CD14-positive monocyte (primary cell): ENCODE measurements around the gene BYSL. TPM values are rescaled to one million over a fixed set of nuclear protein-coding genes. Genes with fewer than 3 reads are reported as not detected.

Source experiments
- DNase-seq, 3 donors: peaks; one replicate each; pipeline ENCODE4 v3.0.0-alpha.2; 2011 to 2022
- H2AFZ ChIP-seq: 2 replicates; pipeline ENCODE4 v1.6.0; 2012; ENCODE audit warnings: mild to moderate bottlenecking, low read depth, low read length, inconsistent platforms; ENCODE audit not compliant: insufficient read depth, poor library complexity, severe bottlenecking
- H3K27ac ChIP-seq, 2 donors: 1 replicate in 1 of 2; 2 replicates in 1 of 2; pipeline ENCODE4 v1.5.1; 2012 to 2013; ENCODE audit warnings: low read length in 2 of 2, control low read depth in 1 of 2, inconsistent platforms in 1 of 2, low read depth in 1 of 2, mild to moderate bottlenecking in 1 of 2
- H3K27me3 ChIP-seq, 2 donors: one replicate each; pipeline versions ENCODE4 v1.6.0 to v1.6.1; 2011 to 2013; ENCODE audit warnings: low read length in 2 of 2; ENCODE audit not compliant: control insufficient read depth in 2 of 2, insufficient read depth in 2 of 2
- H3K36me3 ChIP-seq, 2 donors: replicated peaks in 1 of 2; 1 replicate in 1 of 2; 2 replicates in 1 of 2; pipeline versions ENCODE4 v1.5.1 to v1.6.1; 2012 to 2013; ENCODE audit warnings: low read length in 2 of 2, control low read depth in 1 of 2, inconsistent platforms in 1 of 2, mild to moderate bottlenecking in 1 of 2; ENCODE audit not compliant: insufficient read depth in 2 of 2, control insufficient read depth in 1 of 2
- H3K4me1 ChIP-seq, 2 donors: 1 replicate in 1 of 2; 2 replicates in 1 of 2; pipeline versions ENCODE4 v1.5.1 to v1.6.1; 2012 to 2013; ENCODE audit warnings: low read length in 2 of 2, control low read depth in 1 of 2, inconsistent platforms in 1 of 2, mild to moderate bottlenecking in 1 of 2, moderate library complexity in 1 of 2; ENCODE audit not compliant: insufficient read depth in 2 of 2, control insufficient read depth in 1 of 2
- H3K4me2 ChIP-seq: replicated peaks from 2 replicates; pipeline ENCODE3; 2012; ENCODE audit warnings: low read length, moderate library complexity, mild to moderate bottlenecking; ENCODE audit not compliant: poor library complexity, severe bottlenecking; ENCODE audit errors: extremely low read depth
- H3K4me3 ChIP-seq, 3 experiments: fragments of 200-600 bp in 1 of 3; sonication (generic) in 1 of 3; replicated peaks in 1 of 3; 1 replicate in 2 of 3; 2 replicates in 1 of 3; pipeline ENCODE4 v1.5.1; 2011 to 2013; ENCODE audit warnings: low read length in 3 of 3, mild to moderate bottlenecking in 3 of 3, control low read depth in 2 of 3, low read depth in 2 of 3, inconsistent platforms in 1 of 3, moderate library complexity in 1 of 3
- H3K79me2 ChIP-seq: 2 replicates; pipeline ENCODE4 v1.6.0; 2012; ENCODE audit warnings: mild to moderate bottlenecking, control low read depth, inconsistent platforms, low read length, moderate library complexity; ENCODE audit not compliant: insufficient read depth
- H3K9ac ChIP-seq: 2 replicates; pipeline ENCODE4 v1.6.0; 2017; ENCODE audit warnings: low read length, mild to moderate bottlenecking; ENCODE audit not compliant: insufficient read depth, poor library complexity, severe bottlenecking
- H3K9me3 ChIP-seq, 2 donors: replicated peaks in 1 of 2; 1 replicate in 1 of 2; 2 replicates in 1 of 2; pipeline versions ENCODE4 v1.5.1 to v1.6.1; 2012 to 2013; ENCODE audit warnings: low read length in 2 of 2, control low read depth in 1 of 2; ENCODE audit not compliant: control insufficient read depth in 1 of 2, insufficient read depth in 1 of 2
- H4K20me1 ChIP-seq: 2 replicates; pipeline ENCODE4 v1.6.0; 2012; ENCODE audit warnings: mild to moderate bottlenecking, low read length, control low read depth, moderate library complexity; ENCODE audit not compliant: insufficient read depth
- H3K27ac Mint-ChIP-seq, 7 donors: one replicate each; pipeline ENCODE4 v1.8.0; 2020; ENCODE audit warnings: mild to moderate bottlenecking in 7 of 7, mixed read lengths in 7 of 7, moderate library complexity in 6 of 7, inconsistent platforms in 2 of 7
- H3K27me3 Mint-ChIP-seq, 3 donors: one replicate each; pipeline ENCODE4 v1.8.0; 2021 to 2022; ENCODE audit warnings: low read depth in 3 of 3, mild to moderate bottlenecking in 3 of 3, mixed read lengths in 3 of 3, moderate library complexity in 3 of 3, inconsistent platforms in 1 of 3
- H3K36me3 Mint-ChIP-seq, 2 donors: one replicate each; pipeline ENCODE4 v1.8.0; 2020; ENCODE audit warnings: mixed read lengths in 2 of 2, inconsistent platforms in 1 of 2, mild to moderate bottlenecking in 1 of 2
- H3K4me1 Mint-ChIP-seq: one replicate; pipeline ENCODE4 v1.8.0; 2020; ENCODE audit warnings: mild to moderate bottlenecking, mixed read lengths
- H3K4me3 Mint-ChIP-seq, 2 donors: one replicate each; pipeline ENCODE4 v1.8.0; 2020; ENCODE audit warnings: mild to moderate bottlenecking in 2 of 2, mixed read lengths in 2 of 2, moderate library complexity in 1 of 2
- H3K9me3 Mint-ChIP-seq, 7 donors: one replicate each; pipeline ENCODE4 v1.8.0; 2020 to 2022; ENCODE audit warnings: mixed read lengths in 7 of 7, mild to moderate bottlenecking in 6 of 7, moderate library complexity in 6 of 7, inconsistent platforms in 2 of 7
- CTCF ChIP-seq: fragments of 200-600 bp; IDR thresholded peaks from one replicate; pipeline ENCODE4 v1.8.0; 2022; ENCODE audit warnings: antibody characterized with exemption, mild to moderate bottlenecking
- WGBS: methylation state at CpG from one replicate; pipeline ENCODE4 v1.1.5; 2013; ENCODE audit warnings: missing lambda C conversion rate; ENCODE audit not compliant: insufficient coverage; 5-methylcytosine and 5-hydroxymethylcytosine counted together
- intact Hi-C, 2 donors: fragments of 100-400 bp; cut with micrococcal nuclease; formaldehyde crosslinking; loops; one replicate each; pipeline versions ENCODE4 v1.15.0 to v1.15.1; 2023
- polyA plus RNA-seq, 3 donors: library from polyadenylated mRNA; depleted of rRNA in 1 of 3; unstranded in 2 of 3; stranded (reverse) in 1 of 3; fragments of 300-500 nt in 2 of 3; fragments of >200 nt in 1 of 3; fragmentation: Illumina TruSeq in 2 of 3; gene quantifications; 1 replicate in 2 of 3; 2 replicates in 1 of 3; pipeline ENCODE4 v1.2.3, GENCODE V29; 2012 to 2021
- small RNA-seq: library from RNA; depleted of rRNA; stranded (forward); fragments of <200 nt; gene quantifications from one replicate; pipeline ENCODE3, GENCODE V24; 2012; ENCODE audit warnings: low read depth; ENCODE audit not compliant: insufficient read length

Gene BYSL
- polyA plus RNA-seq, 3 donors = 2.7 to 4.2 (median 3.9) TPM

- Histone ChIP-seq H2AFZ (no peak overlapping the region), H3K9me3 (no peaks in the 10 kb centered on the region), H3K4me2 (no peak overlapping the region), H3K9ac (no peak overlapping the region), H3K36me3 (no peaks in the 10 kb centered on the region), H3K79me2 (no peaks in the 10 kb centered on the region), H4K20me1 (no peaks in the 10 kb centered on the region), H3K27me3 (no peaks in the 10 kb centered on the region), H3K4me1 (peaks cover 12 to 16% of the 10 kb centered on the region in 2 donors), H3K4me3 (no peak overlapping the region), H3K27ac (no peak overlapping the region)
- intact Hi-C loops = no loop called here
- WGBS = 100% methylated on average over 1 of the region's 4 CpGs
- no peak for DNase-seq
- H3K27ac Mint-ChIP-seq = no peak overlapping the region
- TF ChIP-seq CTCF = no peak
- H3K4me3 Mint-ChIP-seq = no peak overlapping the region
- H3K27me3 Mint-ChIP-seq = peaks cover 0 to 2% (median 1%) of the 10 kb centered on the region in 3 donors
- H3K36me3 Mint-ChIP-seq = no peaks in the 10 kb centered on the region
- peaks cover 18% of the 10 kb centered on the region for H3K4me1 Mint-ChIP-seq
- H3K9me3 Mint-ChIP-seq = no peaks in the 10 kb centered on the region
Observed at GRCh38 chr6:41975276-41975675, 54.0 kb downstream of the BYSL start.

GRCh38 chr6:41976794-41977484 is 55.6 kb downstream of the BYSL start:
- Histone ChIP-seq H3K79me2 (no peaks in the 10 kb centered on the region), H3K9ac (no peak overlapping the region), H3K27ac (no peak overlapping the region), H4K20me1 (no peaks in the 10 kb centered on the region), H3K4me3 (no peak overlapping the region), H2AFZ (no peak overlapping the region), H3K9me3 (no peaks in the 10 kb centered on the region), H3K36me3 (no peaks in the 10 kb centered on the region), H3K27me3 (no peaks in the 10 kb centered on the region), H3K4me2 (no peak overlapping the region), H3K4me1 (peaks cover 0 to 3% of the 10 kb centered on the region in 2 donors)
- no peak for TF ChIP-seq CTCF
- Mint-ChIP-seq H3K27ac (no peak overlapping the region), H3K4me1 (peaks cover 6% of the 10 kb centered on the region), H3K27me3 (peaks cover 0 to 3% (median 1%) of the 10 kb centered on the region in 3 donors), H3K4me3 (no peak overlapping the region), H3K36me3 (no peaks in the 10 kb centered on the region), H3K9me3 (peaks cover 0 to 2% (median 0%) of the 10 kb centered on the region in 7 donors)
- 75% methylated on average over 4 of the region's 9 CpGs for WGBS
- intact Hi-C loops = no loop called here
- no peak for DNase-seq

Small RNA genes lying within 50 kb of the gene (small RNA-seq; reads per million reads assigned to genes)
- not detected for gene RF00019

Other genes starting within 250 kb of the BYSL start
- gene TFEB, start 185.9 kb upstream of the BYSL start, polyA plus RNA-seq = 10 to 100 TPM; 42.6 to 60.0 (median 55.0) TPM
- not detected for gene PGC, start 174.1 kb upstream of the BYSL start, polyA plus RNA-seq
- 1 to 10 TPM; 1.3 to 7.0 (median 2.6) TPM for gene FRS3, start 141.6 kb upstream of the BYSL start, polyA plus RNA-seq
- gene PRICKLE4, start 140.7 kb upstream of the BYSL start, polyA plus RNA-seq = under 1 TPM in 1 of 3 donors, not detected in 2; 0.88 TPM
- gene TOMM6, start 133.8 kb upstream of the BYSL start, polyA plus RNA-seq = 100 to 1,000 TPM; 271 to 382 (median 343) TPM
- 1 to 10 TPM in 1 of 3 donors, under 1 TPM in 2; 0.08 to 4.8 (median 0.37) TPM for gene USP49, start 26.1 kb upstream of the BYSL start, polyA plus RNA-seq
- gene MED20, start 360 bp upstream of the BYSL start, polyA plus RNA-seq = 10 to 100 TPM in 2 of 3 donors, 1 to 10 TPM in 1; 6.3 to 16.2 (median 13.6) TPM
- gene CCND3, start 20.3 kb downstream of the BYSL start, polyA plus RNA-seq = 100 to 1,000 TPM; 166 to 273 (median 259) TPM
- 10 to 100 TPM; 13.1 to 24.7 (median 16.6) TPM for gene TAF8, start 129.0 kb downstream of the BYSL start, polyA plus RNA-seq
- gene C6orf132, start 221.1 kb downstream of the BYSL start, polyA plus RNA-seq = not detected